ENCODE data around the gene LARGE1.

LARGE1 gene

GRCh38 chr22:33528183-33528582 is 392.1 kb downstream of the LARGE1 start:
- no peak for TF ChIP-seq POLR2AphosphoS5 (IDR thresholded peaks at IDR 0.05; ENCODE audit: low read depth)
- TF ChIP-seq SPI1 (IDR thresholded peaks at IDR 0.05; ENCODE audit: borderline replicate concordance, low read depth) = no peak
- TF ChIP-seq GABPA (IDR thresholded peaks at IDR 0.05; ENCODE audit: low read depth) = no peak
- TF ChIP-seq REST (IDR thresholded peaks at IDR 0.05; ENCODE audit: insufficient replicate concordance, low read depth) = no peak
- no peak for TF ChIP-seq CTCF (IDR thresholded peaks at IDR 0.05; ENCODE audit: insufficient read depth, low read length)
- H3K27me3 ChIP-seq (ENCODE audit: insufficient read depth, poor library complexity, severe bottlenecking) = no peaks in the 10 kb centered on the region
- no peak overlapping the region for H3K4me3 ChIP-seq (replicated peaks; ENCODE audit: insufficient read depth, low read length)
- no peak for DNase-seq (ENCODE audit: low read depth in 1 of 2, low spot score in 1 of 2)
- no peak overlapping the region for H3K27ac ChIP-seq (replicated peaks)

GRCh38 chr22:33526434-33527107 is 393.7 kb downstream of the LARGE1 start:
- H3K27ac ChIP-seq (replicated peaks) = no peak overlapping the region
- H3K27me3 ChIP-seq (ENCODE audit: insufficient read depth, poor library complexity, severe bottlenecking) = no peaks in the 10 kb centered on the region
- no peak for TF ChIP-seq SPI1 (IDR thresholded peaks at IDR 0.05; ENCODE audit: borderline replicate concordance, low read depth)
- TF ChIP-seq REST (IDR thresholded peaks at IDR 0.05; ENCODE audit: insufficient replicate concordance, low read depth) = no peak
- TF ChIP-seq GABPA (IDR thresholded peaks at IDR 0.05; ENCODE audit: low read depth) = no peak
- TF ChIP-seq CTCF (IDR thresholded peaks at IDR 0.05; ENCODE audit: insufficient read depth, low read length) = no peak
- TF ChIP-seq POLR2AphosphoS5 (IDR thresholded peaks at IDR 0.05; ENCODE audit: low read depth) = no peak
- no peak for DNase-seq (ENCODE audit: low read depth in 1 of 2, low spot score in 1 of 2)
- H3K4me3 ChIP-seq (replicated peaks; ENCODE audit: insufficient read depth, low read length) = no peak overlapping the region

GRCh38 chr22:33524511-33525260 is 395.6 kb downstream of the LARGE1 start:
- TF ChIP-seq REST (IDR thresholded peaks at IDR 0.05; ENCODE audit: insufficient replicate concordance, low read depth) = no peak
- TF ChIP-seq GABPA (IDR thresholded peaks at IDR 0.05; ENCODE audit: low read depth) = no peak
- no peak for TF ChIP-seq POLR2AphosphoS5 (IDR thresholded peaks at IDR 0.05; ENCODE audit: low read depth)
- TF ChIP-seq CTCF (IDR thresholded peaks at IDR 0.05; ENCODE audit: insufficient read depth, low read length) = no peak
- no peak for TF ChIP-seq SPI1 (IDR thresholded peaks at IDR 0.05; ENCODE audit: borderline replicate concordance, low read depth)
- no peak overlapping the region for H3K4me3 ChIP-seq (replicated peaks; ENCODE audit: insufficient read depth, low read length)
- H3K27ac ChIP-seq (replicated peaks) = no peak overlapping the region
- no peaks in the 10 kb centered on the region for H3K27me3 ChIP-seq (ENCODE audit: insufficient read depth, poor library complexity, severe bottlenecking)
- DNase-seq (ENCODE audit: low read depth in 1 of 2, low spot score in 1 of 2) = no peak
